A549 (cell line): ENCODE measurements around the gene ADARB1.

ENCODE experiments used
- ATOH8 ChIP-seq: fragments of 250-450 bp; sonication (Bioruptor Pico); IDR thresholded peaks from 2 replicates; pipeline ENCODE4 v1.5.0; 2020; ENCODE audit warnings: low read depth, mild to moderate bottlenecking, moderate library complexity
- CEBPB ChIP-seq, 2 experiments: fragments of >200 bp in 1 of 2; sonication (Bioruptor Twin) in 1 of 2; formaldehyde crosslinking in 1 of 2; IDR thresholded peaks; 2 replicates each; pipeline ENCODE4 v1.6.1; 2012 to 2016
- CHD2 ChIP-seq: fragments of 150-350 bp; IDR thresholded peaks from 2 replicates; pipeline ENCODE4 v1.6.1; 2014; ENCODE audit warnings: low read length; ENCODE audit not compliant: partially characterized antibody
- CHD4 ChIP-seq: fragments of 200-600 bp; sonication (generic); IDR thresholded peaks from 2 replicates; pipeline ENCODE4 v1.6.1; 2016; ENCODE audit warnings: antibody characterized with exemption, mild to moderate bottlenecking, borderline replicate concordance
- CTCF ChIP-seq: fragments of >200 bp; sonication (Bioruptor Twin); formaldehyde crosslinking; IDR thresholded peaks from 3 replicates; pipeline ENCODE4 v1.5.1; 2016
- EHMT2 ChIP-seq: fragments of 200-600 bp; sonication (generic); IDR thresholded peaks from 2 replicates; pipeline ENCODE4 v1.6.1; 2016; ENCODE audit warnings: antibody characterized with exemption, low read depth, mild to moderate bottlenecking, moderate library complexity
- HOXA7 ChIP-seq: fragments of 250-450 bp; sonication (Bioruptor Pico); IDR thresholded peaks from 2 replicates; pipeline ENCODE4 v1.5.0; 2020; ENCODE audit warnings: mild to moderate bottlenecking, moderate library complexity
- PBX3 ChIP-seq: IDR thresholded peaks from 2 replicates; pipeline ENCODE4 v1.6.1; 2012
- PHF8 ChIP-seq: fragments of 200-600 bp; sonication (generic); IDR thresholded peaks from 2 replicates; pipeline ENCODE4 v1.6.1; 2016; ENCODE audit warnings: low read depth, mild to moderate bottlenecking, antibody characterized with exemption, moderate library complexity, borderline replicate concordance
- REST ChIP-seq: fragments of 200-600 bp; sonication (generic); IDR thresholded peaks from 2 replicates; pipeline ENCODE4 v1.6.1; 2016; ENCODE audit warnings: antibody characterized with exemption, mild to moderate bottlenecking, moderate library complexity
- RFX5 ChIP-seq: fragments of 450-650 bp; IDR thresholded peaks from 2 replicates; pipeline ENCODE4 v1.7.1; 2014; ENCODE audit warnings: antibody characterized with exemption, mild to moderate bottlenecking, moderate library complexity
- USF2 ChIP-seq: fragments of 450-650 bp; IDR thresholded peaks from 2 replicates; pipeline ENCODE4 v1.6.1; 2014; ENCODE audit warnings: antibody characterized with exemption
- ZC3H11A ChIP-seq: fragments of 450-650 bp; IDR thresholded peaks from 2 replicates; pipeline ENCODE4 v1.6.1; 2014; ENCODE audit warnings: antibody characterized with exemption, mild to moderate bottlenecking
- ZFP36 ChIP-seq: fragments of 450-650 bp; IDR thresholded peaks from 2 replicates; pipeline ENCODE4 v1.6.1; 2014; ENCODE audit warnings: borderline replicate concordance; ENCODE audit not compliant: partially characterized antibody

- TF ChIP-seq CTCF = no peak
- no peak for TF ChIP-seq CEBPB (IDR thresholded peaks at IDR 0.05)
- TF ChIP-seq CHD4 = no peak
- no peak for TF ChIP-seq PHF8
- no peak for TF ChIP-seq ATOH8 (CRISPR knock-in tag)
- no peak for TF ChIP-seq ZC3H11A
- TF ChIP-seq REST = no peak
- TF ChIP-seq HOXA7 (CRISPR knock-in tag) = no peak
- no peak for TF ChIP-seq ZFP36
- TF ChIP-seq USF2 = no peak
- no peak for TF ChIP-seq CHD2
- TF ChIP-seq PBX3 = no peak
- no peak for TF ChIP-seq EHMT2
- no peak for TF ChIP-seq RFX5
Measured at GRCh38 chr21:45067462-45068285, 6.7 kb upstream of the ADARB1 start.
